ENCODE data around the gene ANKRD63.

The ANKRD63 gene

DNA sequence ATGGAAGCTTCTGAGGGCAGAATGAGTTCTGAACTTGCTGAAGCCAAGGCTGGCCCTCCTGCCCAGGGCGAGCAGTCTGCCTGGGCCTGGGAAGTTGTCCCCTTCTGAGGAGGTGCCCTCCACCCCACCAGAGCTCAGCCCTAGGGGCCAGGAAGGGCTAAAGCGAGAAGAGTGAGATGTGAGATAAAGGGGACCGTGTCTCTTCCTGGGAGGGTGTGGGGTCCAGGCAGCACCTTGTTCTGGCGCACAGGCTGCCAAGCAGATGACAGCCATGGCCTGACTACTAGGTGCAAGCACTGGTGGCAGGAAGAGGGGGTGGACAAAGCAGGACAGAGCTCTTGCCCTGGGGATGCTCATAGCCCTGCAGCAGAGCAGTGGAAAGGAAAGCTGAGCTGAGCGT lies 40.3 kb downstream of the ANKRD63 start:
- no peak for DNase-seq (ENCODE audit: low read depth)

- no peak for DNase-seq (ENCODE audit: low read depth)
Observed at GRCh38 chr15:40242213-40242599, 40.7 kb downstream of the ANKRD63 start.

DNA sequence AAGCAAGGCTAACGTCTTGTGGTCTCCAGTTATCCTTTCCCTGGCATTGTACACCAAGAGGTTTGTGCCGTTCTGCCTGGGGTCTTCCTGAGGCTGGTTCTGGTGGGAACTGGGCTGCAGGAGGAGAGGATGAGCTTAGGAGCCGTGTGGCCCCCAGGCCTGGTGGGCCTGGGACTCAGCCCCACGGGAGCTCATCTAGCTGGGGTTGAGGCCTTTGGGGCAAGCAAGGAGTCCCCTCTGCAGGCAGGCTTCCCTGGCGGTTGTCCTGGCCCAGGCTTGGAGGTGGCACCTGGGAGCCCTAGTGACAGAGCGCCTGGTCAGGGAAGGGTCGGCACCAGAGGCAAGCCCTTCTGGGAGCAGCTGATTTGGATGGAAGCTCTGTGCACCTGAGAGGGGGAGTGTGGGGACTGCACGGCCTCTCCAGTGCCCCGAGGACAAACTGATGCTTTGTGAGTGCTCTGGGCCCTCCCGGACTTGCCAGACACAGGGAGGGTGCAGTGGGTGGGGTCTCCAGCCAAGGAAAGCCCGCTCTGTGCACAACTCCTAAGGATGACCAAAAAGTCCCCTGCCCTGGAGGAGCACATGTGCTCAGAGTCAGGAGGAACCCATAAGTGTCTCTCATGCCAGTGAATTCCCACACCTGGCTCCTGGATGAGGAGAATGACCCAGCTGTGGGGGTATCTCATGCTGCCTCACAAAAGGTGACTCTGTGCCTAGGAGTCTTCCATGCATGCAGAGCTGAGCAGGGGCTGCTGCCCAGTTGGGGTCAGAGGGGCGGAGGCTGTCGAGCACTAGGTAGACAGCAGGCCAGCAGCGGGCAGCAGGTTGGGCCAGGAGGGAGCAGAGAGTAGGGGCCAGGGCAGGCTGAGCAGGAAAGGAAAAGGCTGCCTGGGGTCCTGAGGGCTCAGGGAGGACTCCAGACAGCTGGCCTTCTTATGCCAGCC lies 41.3 kb downstream of the ANKRD63 start:
- DNase-seq (ENCODE audit: low read depth), result no peak

GRCh38 chr15:40240619-40241221 lies 42.1 kb downstream of the ANKRD63 start:
- DNase-seq (ENCODE audit: low read depth), result no peak

GRCh38 chr15:40239693-40240618 lies 42.9 kb downstream of the ANKRD63 start:
- no peak for DNase-seq (ENCODE audit: low read depth)

DNA sequence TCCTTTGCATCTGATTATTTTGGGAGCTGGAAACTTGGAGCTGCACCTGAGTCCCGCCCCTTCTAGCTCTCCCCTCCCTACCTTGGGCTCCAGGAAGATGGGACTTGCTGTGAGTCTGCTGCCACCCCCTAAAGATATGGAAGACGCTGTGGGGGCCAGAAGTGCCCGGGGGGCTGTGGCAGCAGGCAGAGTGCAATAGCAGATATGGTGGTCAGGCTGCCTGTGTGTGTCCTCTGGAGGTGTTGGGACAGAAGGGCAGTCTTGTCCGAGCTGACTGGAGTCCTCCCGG lies 43.5 kb downstream of the ANKRD63 start:
- DNase-seq (ENCODE audit: low read depth), result no peak

DNA sequence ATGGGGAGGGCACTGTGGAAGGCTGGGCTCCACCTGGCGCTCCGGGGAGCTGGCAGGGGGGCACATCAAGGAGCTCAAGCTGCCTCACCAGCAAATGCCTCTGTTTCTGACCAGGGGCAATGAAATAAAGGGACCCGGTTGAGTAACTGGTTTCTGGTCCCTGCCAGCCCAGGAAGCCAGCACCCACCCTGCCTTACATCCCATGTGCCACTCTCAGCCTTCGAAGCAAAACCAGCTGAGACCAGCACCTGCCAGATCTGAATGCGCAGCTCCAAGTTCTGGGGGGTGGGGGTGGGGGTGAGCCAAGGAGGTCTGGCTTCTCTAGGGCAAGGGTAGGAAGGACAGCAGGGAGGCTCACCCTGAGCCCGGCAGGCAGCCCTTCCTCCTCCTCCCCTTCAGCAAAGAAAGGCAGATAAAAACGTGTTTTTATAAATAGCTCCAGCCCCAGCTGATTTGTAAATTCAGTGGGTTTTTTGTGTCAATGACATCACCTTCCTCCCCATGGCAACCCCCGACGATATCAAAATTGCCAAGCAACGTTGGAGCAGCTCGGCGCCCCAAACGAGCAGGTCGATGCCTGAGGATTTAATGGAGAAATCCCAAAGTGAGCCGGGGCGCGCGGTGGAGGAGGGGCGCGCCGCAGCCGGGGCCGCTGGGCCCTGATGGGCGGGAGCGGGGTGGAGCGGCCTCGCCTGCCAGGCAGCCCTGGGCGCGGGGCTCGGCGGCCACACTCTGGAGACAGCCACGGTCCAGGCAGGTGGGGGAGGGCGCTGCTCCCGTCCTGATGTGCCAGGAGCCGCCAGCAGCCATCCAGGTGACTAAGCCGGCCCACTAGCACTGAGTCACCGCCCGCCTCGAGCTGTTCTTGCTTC lies 44.1 kb downstream of the ANKRD63 start, which contains the start of gene PAK6:
Gene PAK6 (plus strand): TSS at position 532 of the 872 bp plus-strand sequence. CDS start 25,723 bp downstream, outside the sequence.
- DNase-seq (ENCODE audit: low read depth), result no peak

DNA sequence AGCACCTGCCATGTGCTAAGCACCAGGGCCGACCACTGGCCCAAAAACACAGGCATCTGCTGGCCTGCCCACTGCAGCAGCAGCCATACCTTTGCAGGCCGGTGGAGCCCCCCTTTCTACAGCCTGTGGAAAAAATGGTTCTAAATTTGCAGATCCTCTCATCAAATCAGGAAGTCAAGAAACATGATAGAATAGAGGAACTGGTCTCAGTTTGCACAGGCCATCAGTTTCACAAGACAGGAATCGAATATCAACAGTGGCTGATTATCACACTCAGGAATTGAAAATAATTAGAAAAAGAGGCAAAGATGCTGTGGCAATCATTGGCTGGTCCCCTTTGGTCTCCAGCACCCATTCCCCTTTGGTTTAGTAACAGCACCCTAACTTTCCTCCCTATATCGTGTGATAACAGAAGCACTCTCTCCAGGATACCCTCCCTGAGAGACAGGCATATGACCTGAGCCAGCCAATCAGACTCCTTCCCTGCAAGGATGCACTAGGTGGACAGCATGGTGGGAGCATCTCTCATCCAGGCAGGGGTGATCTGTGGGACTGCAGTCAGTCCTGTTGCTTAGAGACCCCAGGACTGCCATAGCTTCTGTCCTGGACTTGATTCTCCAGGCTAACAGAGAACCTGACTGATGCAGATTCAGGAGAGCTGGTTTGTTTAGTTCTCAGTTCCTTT lies 47.5 kb downstream of the ANKRD63 start:
- DNase-seq (ENCODE audit: low read depth), result no peak

DNA sequence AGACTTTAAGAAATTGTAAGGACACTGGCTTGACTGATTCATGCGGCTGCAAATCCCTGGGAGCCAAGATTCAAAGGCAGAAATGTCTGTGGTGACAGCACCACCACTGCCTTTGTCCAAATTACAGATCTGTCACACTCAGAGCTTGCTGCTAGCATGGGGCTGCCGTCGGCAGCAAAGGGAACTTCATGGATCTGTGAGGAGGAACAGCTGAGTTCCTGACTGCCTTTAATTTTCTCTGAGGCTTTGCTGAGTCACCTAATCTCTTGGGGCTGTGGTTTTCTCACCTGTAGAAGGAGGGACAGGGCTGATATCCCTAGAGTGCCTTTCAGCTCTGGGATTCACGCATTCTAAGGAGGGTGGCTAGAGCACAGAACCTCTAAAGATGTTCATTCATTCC lies 48.1 kb downstream of the ANKRD63 start:
- DNase-seq (ENCODE audit: low read depth), result no peak

- no peak for DNase-seq (ENCODE audit: low read depth)
Observed at GRCh38 chr15:40233727-40234577, 48.9 kb downstream of the ANKRD63 start.

- DNase-seq (ENCODE audit: low read depth), result no peak
Observed at GRCh38 chr15:40232625-40233070, 50.2 kb downstream of the ANKRD63 start.
